T1000 (cell line): ENCODE results near the gene STK11IP.

Experiments used
- DNase-seq: peaks from one replicate; lab custom pipeline; 2025; ENCODE audit warnings: mixed read lengths; lab: John Stamatoyannopoulos, UW

Gene STK11IP

GRCh38 chr2:219578811-219579613 lies 18.6 kb upstream of the STK11IP start:
- no peak for DNase-seq

- no peak for DNase-seq
These were observed 16.3 kb upstream of the STK11IP start for GRCh38 chr2:219581346-219581745.

DNA sequence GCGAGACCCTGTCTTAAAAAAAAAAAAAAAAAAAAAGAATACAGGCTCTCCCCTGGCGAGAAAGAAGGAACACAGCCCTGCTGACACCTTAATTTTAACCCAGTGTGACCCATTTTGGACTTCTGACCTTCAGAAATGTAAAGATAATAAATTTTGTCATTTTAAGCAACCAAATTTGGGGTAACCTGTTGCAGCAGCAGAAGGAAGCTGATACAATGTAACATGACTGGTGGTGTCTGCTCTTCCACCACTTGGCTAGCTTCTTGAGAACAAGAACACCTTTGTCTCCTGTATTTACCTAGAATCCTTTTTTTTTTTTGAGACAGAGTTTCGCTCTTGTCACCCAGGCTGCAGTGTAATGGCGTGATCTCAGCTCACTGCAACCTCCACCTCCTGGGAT lies 6.6 kb upstream of the STK11IP start:
- no peak for DNase-seq

- no peak for DNase-seq
These were observed 4.9 kb upstream of the STK11IP start for GRCh38 chr2:219592736-219593135.

- no peak for DNase-seq
These were observed 4.5 kb upstream of the STK11IP start for GRCh38 chr2:219593154-219593553.

DNA sequence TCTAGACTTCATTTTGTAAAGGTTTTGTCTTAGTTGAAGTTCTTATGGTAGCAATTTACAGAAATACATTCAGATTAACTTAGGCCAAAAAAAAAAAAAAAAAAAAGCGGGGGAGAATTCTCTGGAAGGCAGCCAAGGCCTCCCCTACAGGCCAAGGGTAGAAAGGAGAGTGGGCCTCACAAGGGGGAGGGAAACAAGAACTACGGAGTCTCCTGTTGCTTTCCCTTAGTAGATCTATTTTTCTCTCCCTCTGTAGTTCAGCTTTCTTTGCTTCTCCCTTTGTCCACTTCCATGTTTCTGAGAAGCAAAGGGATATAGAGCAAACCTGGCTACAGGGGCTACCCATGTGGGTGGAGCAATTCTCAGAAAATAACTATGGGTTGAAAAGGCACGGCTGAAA lies 2.4 kb upstream of the STK11IP start:
- DNase-seq, result no peak

- no peak for DNase-seq
These were observed 604 bp upstream of the STK11IP start for GRCh38 chr2:219596954-219597551.

- no peak for DNase-seq
These were observed 836 bp downstream of the STK11IP start for GRCh38 chr2:219598308-219599078.

GRCh38 chr2:219603771-219604170 lies 6.1 kb downstream of the STK11IP start:
- no peak for DNase-seq

GRCh38 chr2:219605607-219605954 lies 7.9 kb downstream of the STK11IP start:
- no peak for DNase-seq

DNA sequence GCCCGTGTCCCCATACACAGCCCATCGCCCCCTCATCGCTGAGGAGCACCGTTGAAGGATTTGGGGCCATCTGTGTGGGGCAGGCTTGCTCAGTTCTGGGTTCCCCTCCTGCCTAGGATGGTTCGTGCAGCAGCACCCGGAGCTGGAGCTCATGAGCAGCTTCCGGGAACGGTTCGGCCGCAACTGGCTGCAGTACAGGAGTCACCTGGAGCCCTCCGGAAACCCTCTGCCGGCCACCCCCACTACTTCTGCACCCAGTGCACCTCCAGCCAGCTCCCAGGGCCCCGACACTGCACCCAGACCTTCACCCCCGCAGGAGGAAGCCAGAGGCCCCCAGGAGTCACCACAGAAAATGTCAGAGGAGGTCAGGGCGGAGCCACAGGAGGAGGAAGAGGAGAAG lies 10.3 kb downstream of the STK11IP start:
- DNase-seq, result no peak

DNA sequence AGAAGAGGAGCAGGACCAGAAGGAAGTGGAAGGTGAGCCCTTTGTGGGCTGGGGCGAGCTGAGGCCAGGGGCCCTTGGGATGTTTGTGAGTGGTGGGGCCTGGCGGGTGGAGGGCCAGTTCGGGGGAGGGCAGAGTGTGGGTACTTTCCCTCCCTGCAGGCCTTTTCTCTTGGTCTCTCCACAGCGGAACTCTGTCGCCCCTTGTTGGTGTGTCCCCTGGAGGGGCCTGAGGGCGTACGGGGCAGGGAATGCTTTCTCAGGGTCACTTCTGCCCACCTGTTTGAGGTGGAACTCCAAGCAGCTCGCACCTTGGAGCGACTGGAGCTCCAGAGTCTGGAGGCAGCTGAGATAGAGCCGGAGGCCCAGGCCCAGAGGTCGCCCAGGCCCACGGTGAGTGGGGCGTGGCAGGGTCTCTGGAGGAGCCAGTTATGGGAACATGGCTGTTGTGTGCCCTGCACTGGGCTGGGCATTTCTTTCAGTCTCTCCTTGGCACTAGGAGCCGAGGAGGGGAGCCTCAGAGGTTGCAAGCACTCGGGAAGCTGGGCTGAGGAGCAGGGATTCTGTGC lies 10.8 kb downstream of the STK11IP start:
- no peak for DNase-seq

DNA sequence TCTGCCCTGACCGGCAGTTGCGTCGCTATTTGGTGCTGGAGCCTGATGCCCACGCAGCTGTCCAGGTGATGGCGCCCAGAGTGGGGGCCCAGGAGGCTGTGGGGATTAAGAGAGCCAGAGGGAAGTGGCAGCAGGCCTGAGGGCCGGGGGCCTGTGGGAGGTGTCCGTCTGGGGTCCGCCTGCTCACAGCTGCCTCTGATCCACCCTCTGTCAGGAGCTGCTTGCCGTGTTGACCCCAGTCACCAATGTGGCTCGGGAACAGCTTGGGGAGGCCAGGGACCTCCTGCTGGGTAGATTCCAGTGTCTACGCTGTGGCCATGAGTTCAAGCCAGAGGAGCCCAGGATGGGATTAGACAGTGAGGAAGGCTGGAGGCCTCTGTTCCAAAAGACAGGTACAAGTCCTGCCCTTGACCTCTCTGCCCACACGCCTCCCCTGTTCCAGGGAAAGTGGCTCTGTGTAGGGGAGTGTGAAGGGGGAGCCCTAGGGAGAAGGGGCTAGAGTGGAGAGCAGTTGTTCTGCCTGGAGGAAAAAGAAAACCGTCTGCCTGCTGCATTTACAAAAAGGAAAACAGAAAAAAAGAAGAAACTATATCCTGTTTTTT lies 11.6 kb downstream of the STK11IP start:
- no peak for DNase-seq

DNA sequence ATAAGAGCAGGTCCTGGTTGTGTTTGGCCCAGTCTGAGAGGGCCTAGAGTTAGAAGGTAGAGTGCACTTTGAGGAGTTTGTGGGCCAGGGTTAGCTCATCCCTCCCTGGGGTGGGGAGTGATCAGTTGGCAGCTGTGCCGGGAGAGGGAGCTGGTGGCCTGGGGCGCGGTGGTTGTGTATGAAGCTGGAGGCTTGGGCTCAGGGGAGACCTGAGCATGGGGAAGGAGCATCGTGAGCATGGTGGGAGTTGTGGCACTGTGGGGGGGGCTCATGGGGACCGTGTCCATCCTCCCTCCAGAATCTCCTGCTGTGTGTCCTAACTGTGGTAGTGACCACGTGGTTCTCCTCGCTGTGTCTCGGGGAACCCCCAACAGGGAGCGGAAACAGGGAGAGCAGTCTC lies 13.6 kb downstream of the STK11IP start:
- no peak for DNase-seq

GRCh38 chr2:219611866-219612576 lies 14.4 kb downstream of the STK11IP start:
- DNase-seq, result no peak

GRCh38 chr2:219612577-219613286 lies 15.1 kb downstream of the STK11IP start:
- no peak for DNase-seq

GRCh38 chr2:219613461-219614070 lies 15.9 kb downstream of the STK11IP start:
- DNase-seq, result no peak

DNA sequence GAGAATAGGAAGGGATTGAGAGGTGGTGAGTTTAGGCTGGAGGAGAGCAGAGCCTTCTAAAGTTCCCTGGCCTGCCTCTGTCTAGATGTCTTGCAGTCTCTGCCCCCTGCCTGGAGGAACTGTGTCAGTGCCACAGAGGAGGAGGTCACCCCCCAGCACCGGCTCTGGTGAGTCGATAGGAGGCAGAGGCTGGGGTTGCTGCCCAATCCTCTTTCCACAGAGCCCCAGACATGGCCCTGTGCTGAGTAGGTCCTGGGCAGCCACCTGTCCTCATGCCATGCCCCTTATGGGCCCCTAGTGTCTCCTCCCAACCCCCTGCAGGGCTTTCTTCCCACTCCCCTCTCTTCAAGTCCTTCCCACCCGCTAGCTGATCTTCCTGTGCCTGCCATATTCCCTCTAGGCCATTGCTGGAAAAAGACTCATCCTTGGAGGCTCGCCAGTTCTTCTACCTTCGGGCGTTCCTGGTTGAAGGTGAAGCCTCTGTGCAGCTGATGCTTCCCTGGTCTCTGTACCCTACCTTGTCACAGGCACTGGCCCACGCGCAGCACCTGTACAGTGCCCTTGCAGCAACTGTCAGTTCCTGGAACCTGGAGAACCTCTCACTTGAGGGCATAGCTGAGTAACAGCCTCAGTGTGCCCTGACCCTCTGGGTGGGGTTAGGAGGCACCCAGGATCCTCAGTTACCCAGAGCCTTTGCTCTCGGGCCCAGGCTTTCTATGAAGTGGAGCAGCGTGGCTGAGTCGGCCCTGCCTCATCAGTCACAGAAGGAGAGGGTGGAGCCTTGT lies 16.6 kb downstream of the STK11IP start:
- no peak for DNase-seq

DNA sequence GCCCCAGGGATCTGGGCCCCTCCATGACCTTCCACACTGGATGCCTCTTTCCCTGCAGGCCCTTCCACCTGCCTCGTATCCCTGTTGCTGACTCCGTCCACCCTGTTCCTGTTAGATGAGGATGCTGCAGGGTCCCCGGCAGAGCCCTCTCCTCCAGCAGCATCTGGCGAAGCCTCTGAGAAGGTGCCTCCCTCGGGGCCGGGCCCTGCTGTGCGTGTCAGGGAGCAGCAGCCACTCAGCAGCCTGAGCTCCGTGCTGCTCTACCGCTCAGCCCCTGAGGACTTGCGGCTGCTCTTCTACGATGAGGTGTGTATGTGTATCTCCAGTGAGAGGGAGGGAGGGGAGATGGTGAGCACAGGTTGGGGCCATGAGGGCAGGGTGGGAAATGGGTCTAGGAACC lies 17.4 kb downstream of the STK11IP start:
- no peak for DNase-seq

- no peak for DNase-seq
These were observed 18.2 kb downstream of the STK11IP start for GRCh38 chr2:219615894-219616293.
